KG1 (cell line): Measurements from ENCODE around the gene CBX4.

ENCODE experiments used
- DNase-seq: peaks from one replicate; lab custom pipeline; 2025; lab: John Stamatoyannopoulos, UW

Gene CBX4

GRCh38 chr17:79841369-79842135 lies 2.3 kb upstream of the CBX4 start:
- DNase-seq: no peak

DNA sequence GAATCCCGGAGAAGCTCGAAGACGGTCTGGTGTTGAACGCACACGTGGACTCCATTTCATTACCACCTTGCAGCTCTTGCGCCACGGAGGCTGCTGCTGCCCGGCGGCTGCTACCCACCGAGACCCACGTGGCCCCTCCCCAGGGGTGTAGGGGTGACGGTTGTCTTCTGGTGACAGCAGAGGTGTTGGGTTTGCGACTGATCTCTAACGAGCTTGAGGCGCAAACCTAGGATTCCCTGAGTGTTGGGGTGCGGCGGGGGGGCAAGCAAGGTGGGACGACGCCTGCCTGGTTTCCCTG lies 1.7 kb upstream of the CBX4 start:
- no peak for DNase-seq

GRCh38 chr17:79840269-79840988 lies 1.2 kb upstream of the CBX4 start:
- no peak for DNase-seq

DNA sequence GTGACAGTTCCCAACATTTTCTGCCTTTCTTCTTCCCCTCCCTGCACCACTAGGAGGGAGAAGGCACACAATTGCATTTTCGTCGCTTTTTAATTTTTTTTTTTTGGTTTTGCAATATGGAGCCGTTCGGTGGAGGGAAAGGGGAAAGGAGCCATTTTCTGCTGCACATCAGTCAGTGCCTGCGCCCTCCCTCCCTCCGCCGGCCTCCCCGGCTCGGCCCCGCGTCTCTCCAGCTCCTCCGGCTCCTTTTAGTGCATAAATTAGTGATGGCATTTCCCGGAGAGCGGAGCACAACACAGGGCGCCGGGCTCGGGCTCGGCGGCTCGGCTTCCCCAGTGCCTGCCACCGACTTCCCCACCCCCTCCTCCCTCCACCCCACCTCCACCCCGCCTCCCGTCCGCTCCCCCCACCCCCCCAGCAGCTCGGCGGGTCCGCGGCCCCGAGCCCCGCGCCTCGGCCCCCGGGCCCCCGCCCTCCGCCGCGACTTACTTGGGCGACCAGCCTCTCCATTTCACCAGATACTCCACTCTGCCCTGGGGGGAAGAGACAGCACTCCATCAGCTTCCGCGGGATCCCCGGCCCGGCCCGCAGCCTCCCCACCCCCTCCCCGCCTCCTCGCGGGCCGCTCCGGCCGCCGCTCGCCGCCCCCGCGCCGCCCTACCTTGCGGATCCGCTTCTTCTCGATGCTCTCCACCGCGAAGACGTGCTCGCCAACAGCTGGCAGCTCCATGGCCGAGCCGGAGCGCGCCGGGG lies 542 bp downstream of the CBX4 start:
- DNase-seq: peak; percentile 46

DNA sequence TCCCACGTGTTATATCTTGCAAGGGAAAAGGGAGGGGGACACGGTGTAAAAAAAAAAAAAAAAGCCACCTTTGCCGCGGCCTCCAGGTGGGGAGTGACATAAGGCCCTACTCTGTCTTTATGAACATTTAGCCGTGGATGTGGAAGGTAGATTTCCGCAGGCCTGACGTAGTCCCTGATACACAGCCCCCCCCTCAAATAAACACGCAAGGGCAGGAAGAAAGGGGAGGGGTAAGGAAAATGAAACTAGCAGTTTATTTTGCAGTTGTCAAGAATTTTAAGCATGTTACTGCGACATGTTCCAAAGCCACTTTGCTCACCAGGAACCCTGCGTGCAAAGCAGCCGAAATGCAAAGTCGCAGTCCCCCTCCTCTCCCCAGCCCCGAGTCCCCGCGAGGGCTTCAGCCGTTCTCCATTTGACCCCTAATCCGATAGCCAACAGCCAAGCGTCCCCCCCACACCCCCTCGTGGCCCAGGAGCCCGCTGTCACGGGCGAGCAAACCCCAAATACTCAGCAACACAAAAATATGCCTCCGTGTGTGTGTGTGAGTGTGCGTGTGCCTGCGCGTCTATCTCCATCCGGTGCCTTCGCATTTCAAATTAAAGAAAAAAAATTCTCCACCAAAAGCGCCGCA lies 1.2 kb downstream of the CBX4 start:
- no peak for DNase-seq

DNA sequence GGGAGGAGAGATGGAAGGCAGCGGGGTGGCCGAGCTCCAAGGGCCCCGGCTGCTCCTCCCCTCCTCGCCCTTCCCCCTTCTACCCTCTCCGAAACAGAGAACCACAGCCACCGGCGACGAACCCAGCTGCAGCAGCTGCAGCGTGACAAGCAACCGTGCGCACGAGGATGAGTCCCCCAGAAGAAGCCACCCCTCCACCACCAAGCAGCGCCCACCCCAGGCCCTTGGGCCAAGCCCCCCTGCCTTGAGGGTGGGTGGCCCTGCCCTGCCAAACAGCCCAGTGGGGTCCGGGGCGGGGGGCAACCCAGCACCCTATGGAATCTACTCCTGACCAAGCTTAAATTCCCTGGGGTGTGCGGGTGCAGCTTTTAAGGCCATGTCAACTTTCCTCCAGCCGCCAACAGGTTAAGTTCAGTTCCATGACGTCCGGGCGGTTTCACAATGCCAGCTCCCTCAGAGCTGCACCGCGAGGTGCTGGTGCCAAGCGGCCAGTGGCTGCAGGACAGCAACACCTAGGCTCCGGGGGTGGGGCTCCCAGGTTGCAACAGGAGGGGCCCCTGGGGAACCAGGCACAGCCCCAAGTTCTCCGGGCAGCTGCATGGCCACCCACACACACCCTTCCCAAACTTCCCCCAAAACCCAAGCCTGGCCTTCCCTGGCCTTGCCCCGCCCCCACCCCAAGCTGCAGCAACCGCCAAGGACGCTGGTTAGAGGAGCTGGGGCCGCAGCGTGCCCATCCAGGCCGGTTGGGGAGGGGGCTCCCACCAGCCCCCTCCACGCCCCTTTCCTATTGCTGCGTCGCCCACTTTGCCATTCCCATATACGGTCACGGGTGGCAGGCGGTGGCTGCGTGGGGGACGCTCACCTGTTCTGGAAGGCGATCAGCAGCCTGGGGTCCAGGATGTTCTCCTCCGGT lies 2.0 kb downstream of the CBX4 start:
- no peak for DNase-seq

DNA sequence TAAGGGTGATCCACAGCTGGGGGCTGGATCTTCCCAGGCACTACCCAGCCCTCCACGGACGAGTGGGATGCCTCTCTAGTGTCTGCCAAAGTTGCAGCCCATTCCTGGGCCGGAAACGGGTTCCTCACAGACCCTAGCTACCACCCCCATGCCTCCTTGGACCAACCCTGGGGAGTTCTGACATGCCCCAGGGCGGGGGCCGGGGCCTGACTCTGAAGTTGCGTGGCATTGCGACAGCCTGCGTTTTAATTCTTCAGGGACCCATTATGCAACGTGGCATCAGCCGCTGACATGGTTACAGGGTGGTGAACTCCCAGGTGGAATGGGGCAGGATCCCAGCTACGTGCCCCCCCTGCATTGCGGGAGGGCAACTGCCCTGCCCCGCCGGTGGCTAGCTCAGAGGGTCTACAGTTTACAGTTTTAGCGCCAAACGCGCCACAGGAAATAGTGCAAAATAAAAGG lies 2.7 kb downstream of the CBX4 start:
- no peak for DNase-seq

DNA sequence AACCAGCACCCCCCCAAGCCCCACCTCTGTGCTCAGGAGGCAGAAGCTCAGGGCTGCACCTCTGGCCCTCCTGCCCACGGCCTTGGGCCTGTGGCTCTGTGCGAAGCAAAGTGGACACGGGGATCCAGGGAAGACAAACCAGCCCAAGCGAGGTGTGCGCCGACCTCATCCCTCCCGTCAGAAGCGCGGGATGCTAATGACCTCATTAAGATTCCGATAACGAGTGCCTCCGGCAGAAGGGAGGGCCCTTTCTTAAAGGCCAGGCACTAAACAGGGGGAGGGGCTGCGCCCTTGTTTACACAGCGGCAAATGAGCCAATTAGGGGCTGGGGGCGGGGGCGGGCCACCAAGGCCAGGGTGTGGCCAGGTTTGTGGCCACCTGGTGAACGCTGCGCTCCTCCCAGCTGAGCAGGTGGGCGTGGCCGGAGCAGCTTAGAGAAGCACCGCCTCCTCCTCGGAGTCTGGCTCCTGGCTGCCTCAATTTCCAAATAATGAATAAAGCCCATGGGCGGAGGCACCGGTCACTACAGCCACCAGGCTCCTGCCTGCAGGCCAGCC lies 3.2 kb downstream of the CBX4 start:
- no peak for DNase-seq

DNA sequence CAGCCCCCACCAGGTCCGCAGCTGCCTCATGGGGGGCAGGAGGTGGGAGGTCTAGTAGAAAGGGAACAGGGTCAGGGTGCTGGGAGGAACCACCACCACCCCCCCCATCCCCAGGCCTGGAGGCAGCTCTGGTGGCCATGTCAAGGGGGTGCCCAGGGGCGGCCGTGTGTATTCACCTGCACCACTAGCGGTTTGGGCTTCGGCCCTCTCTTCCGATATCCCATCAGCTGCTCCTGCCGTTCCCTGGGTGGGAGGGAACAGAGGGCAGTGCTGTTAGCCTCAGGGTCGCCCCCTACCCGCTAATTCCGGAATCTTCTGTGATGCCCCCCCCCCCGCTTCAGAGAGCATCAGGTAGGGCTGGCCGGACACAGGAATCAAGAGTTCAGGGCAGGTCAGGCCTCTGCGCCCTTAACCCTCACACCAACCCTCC lies 3.8 kb downstream of the CBX4 start:
- DNase-seq: no peak

GRCh38 chr17:79834565-79835469 lies 4.4 kb downstream of the CBX4 start:
- no peak for DNase-seq

DNA sequence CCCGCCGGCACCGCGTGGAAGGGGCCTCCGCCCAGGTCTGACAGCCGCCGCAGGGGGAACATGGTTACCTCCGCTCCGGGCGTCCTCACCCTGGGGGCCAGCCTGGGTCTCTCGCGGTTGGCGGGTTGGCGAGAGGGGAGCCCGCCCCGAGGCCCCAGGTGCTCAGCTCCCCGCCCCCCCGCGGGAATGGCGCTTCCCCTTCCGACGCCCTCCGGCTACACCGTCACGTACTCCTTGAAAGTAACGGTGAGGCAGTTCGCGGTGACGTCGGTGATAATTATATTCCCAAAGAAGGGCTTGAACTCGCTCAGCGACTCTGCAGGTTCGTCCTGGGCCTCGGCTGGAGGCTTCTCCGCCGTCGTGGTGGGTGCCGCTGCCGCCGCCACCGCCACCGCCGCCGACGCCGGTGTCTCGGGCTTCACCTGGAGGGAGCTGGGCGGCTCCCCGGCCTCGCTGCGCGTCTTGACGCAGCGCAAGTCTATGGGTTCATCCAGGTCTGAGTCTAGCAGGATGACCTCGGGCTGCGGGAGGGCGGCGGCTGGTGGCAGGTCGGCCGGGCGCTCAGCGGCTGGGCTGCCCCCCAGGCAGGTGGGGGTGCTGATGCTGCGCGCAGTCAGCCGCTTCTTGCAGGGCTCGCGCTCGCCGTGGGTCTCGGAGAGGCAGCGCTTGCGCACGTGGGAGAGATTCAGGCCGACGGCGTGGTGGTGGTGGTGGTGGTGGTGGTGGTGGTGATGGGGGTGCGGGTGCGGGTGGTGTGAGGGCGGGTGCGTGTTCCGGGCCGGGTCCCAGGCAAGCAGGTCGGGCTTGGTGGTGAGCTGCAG lies 5.3 kb downstream of the CBX4 start:
- DNase-seq: no peak

- DNase-seq: no peak
These were observed 6.2 kb downstream of the CBX4 start for GRCh38 chr17:79833110-79833450.

- no peak for DNase-seq
These were observed 6.8 kb downstream of the CBX4 start for GRCh38 chr17:79832218-79833109.

GRCh38 chr17:79831265-79832217 lies 7.7 kb downstream of the CBX4 start:
- no peak for DNase-seq

DNA sequence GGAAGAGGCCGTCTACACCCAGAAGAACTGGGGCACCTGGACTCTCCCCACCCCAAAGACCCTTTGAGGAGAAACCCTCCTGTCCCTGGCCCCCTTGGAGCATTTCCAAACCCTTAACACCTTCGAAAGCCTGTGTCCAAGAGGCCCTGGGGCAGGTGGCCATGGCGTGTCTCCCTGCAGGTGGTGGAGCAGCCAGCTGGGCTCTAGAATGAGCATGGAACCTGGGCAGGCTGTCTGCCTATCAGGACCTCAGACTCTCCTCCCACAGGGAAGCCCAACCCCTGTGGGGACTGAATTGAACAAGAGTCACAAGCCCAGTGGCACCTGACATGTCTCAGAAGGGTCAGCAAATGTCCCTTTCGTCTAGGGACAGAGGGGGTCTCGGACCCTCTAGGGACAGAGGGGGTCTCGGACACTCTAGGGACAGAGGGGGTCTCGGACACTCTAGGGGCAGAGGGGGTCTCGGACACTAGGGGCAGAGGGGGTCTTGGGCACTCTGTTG lies 8.4 kb downstream of the CBX4 start:
- DNase-seq: no peak

DNA sequence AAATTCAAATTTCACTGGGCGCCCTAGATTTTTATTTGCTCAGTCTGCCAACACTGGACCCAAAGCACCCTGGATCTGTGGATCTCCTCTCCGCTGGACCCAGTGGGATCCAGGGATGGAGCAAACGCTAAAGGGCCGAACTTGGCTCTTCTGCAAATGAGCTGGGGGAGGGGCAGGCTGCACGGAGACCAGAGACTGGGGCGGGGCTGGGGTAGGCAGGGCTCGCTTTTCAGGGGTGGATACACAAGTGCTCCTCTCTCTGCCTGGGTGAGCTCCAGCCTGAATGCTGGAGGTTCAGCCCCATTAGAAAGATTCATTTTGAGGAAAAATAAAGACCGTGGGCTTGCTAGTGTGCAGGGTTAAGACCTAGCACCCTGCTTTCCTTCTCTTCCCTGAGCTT lies 8.9 kb downstream of the CBX4 start:
- DNase-seq: no peak

DNA sequence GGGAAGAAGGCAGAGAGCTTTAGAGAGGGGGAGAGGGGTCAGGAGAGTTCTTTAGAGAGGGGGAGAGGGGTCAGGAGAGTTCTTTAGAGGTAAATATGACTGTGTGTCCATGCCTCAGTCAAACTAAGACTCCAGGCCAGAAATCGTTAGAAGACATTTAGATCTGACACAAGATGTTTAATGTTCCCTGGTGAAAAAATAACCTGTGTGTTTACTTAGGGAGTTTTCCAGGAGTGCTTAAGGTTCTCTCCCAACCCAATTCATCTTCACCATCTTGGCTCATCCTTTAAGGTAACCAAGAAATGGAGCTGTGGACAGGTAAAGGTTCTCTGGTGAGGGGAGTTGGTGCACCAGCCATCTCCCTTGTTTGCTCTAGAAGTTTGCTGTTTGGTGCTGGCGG lies 9.8 kb downstream of the CBX4 start:
- DNase-seq: no peak
